ENCODE results near the gene CKAP2L.

GRCh38 chr2:112811841-112812306, 47.5 kb upstream of the CKAP2L start:
- TF ChIP-seq CTCF (IDR thresholded peaks at IDR 0.05; ENCODE audit: insufficient read depth, low read depth, low read length) (no peak), EZH2 (IDR thresholded peaks at IDR 0.05; ENCODE audit: insufficient read depth, low read length) (no peak)

Measured in astrocyte (in vitro differentiated cells and primary cell).